GM12878 (cell line): ENCODE data around the gene LEF1. TPM values are rescaled to one million over a fixed set of nuclear protein-coding genes. Genes with fewer than 3 reads are reported as not detected.

ENCODE experiments used
- ATAC-seq: fragments of 200-7000 bp; cut with Tn5 transposase; 3 replicates; pipeline ENCODE4 v1.9.1; 2020; ENCODE audit warnings: mild to moderate bottlenecking, moderate library complexity
- BruUV-seq: library from RNA; stranded (reverse); fragments of 400-500 nt; replicated peaks from 2 replicates; lab custom pipeline; 2021; lab: Mats Ljungman, UMichigan
- CTCF ChIA-PET: fragments of 300-600 bp; sonication (Branson Sonifier 250); formaldehyde crosslinking; extraction: SDS; loops from one replicate; lab custom pipeline; 2021; ENCODE audit warnings: inconsistent platforms; lab: Yijun Ruan, JAX
- POLR2A ChIA-PET: fragments of 350-600 bp; formaldehyde crosslinking; extraction: SDS; loops from one replicate; lab custom pipeline; 2021; ENCODE audit warnings: inconsistent platforms; lab: Charles Lee
- RAD21 ChIA-PET: fragments of 300-600 bp; sonication (Branson Sonifier 250); formaldehyde crosslinking; loops from one replicate; lab custom pipeline; 2023; ENCODE audit warnings: antibody characterized with exemption; ENCODE audit not compliant: unreplicated experiment; lab: Charles Lee
- SMC1A ChIA-PET: fragments of 300-600 bp; sonication (Branson Sonifier 250); formaldehyde crosslinking; loops from one replicate; lab custom pipeline; 2023; ENCODE audit not compliant: unreplicated experiment, uncharacterized antibody; lab: Charles Lee
- DNase-seq: peaks from one replicate; pipeline ENCODE4 v3.0.0-alpha.2; 2011; ENCODE audit warnings: low read depth, low spot score
- FAIRE-seq: peaks from 3 replicates; lab custom pipeline; 2011; peaks lifted over from hg19 to GRCh38; lab: Jason Lieb, UNC
- H2AFZ ChIP-seq: 2 replicates; pipeline ENCODE4 v1.6.0; 2011; ENCODE audit warnings: low read depth, low read length, control low read depth; ENCODE audit not compliant: control insufficient read depth
- H3K27ac ChIP-seq: 2 replicates; pipeline ENCODE4 v1.5.1; 2011; ENCODE audit warnings: control low read depth; ENCODE audit not compliant: control insufficient read depth, insufficient read depth
- H3K27me3 ChIP-seq, 2 experiments: replicated peaks in 1 of 2; 2 replicates each; pipeline versions ENCODE4 v1.6.0 to v1.6.1; 2011; ENCODE audit warnings: low read length in 1 of 2; ENCODE audit not compliant: control insufficient read depth in 2 of 2, insufficient read depth in 2 of 2
- H3K36me3 ChIP-seq, 2 experiments: 2 replicates each; pipeline ENCODE4 v1.5.1; 2011; ENCODE audit warnings: low read length in 1 of 2; ENCODE audit not compliant: control insufficient read depth in 2 of 2, insufficient read depth in 2 of 2
- H3K4me1 ChIP-seq: 2 replicates; pipeline ENCODE4 v1.6.1; 2011; ENCODE audit warnings: mild to moderate bottlenecking, low read length, moderate library complexity, mixed read lengths; ENCODE audit not compliant: control insufficient read depth, insufficient read depth
- H3K4me2 ChIP-seq: 2 replicates; pipeline ENCODE4 v1.6.0; 2011; ENCODE audit warnings: control low read depth; ENCODE audit not compliant: control insufficient read depth, insufficient read depth
- H3K4me3 ChIP-seq: fragments of 200-600 bp; sonication (generic); 2 replicates; pipeline ENCODE4 v1.5.1; 2016
- H3K79me2 ChIP-seq: 2 replicates; pipeline ENCODE4 v1.6.0; 2011; ENCODE audit warnings: low read length; ENCODE audit not compliant: control insufficient read depth, insufficient read depth
- H3K9ac ChIP-seq: 2 replicates; pipeline ENCODE4 v1.8.0; 2011; ENCODE audit warnings: low read length, control low read depth, mixed read lengths; ENCODE audit not compliant: control insufficient read depth, insufficient read depth
- H3K9me3 ChIP-seq: replicated peaks from 3 replicates; pipeline ENCODE4 v1.5.1; 2011; ENCODE audit warnings: mild to moderate bottlenecking, low read length; ENCODE audit not compliant: control insufficient read depth, insufficient read depth
- H4K20me1 ChIP-seq: 2 replicates; pipeline ENCODE4 v1.6.0; 2011; ENCODE audit not compliant: control insufficient read depth, insufficient read depth
- ATF2 ChIP-seq: IDR thresholded peaks from 2 replicates; pipeline ENCODE4 v1.6.1; 2012; ENCODE audit warnings: low read length, inconsistent platforms
- BRCA1 ChIP-seq: IDR thresholded peaks from 2 replicates; pipeline ENCODE4 v1.6.1; 2011; ENCODE audit warnings: low read depth, low read length, improper control_type of control experiment
- CBX3 ChIP-seq: fragments of 200-600 bp; sonication (generic); IDR thresholded peaks from 2 replicates; pipeline ENCODE4 v1.6.1; 2016; ENCODE audit warnings: low read depth, borderline replicate concordance
- CHD4 ChIP-seq: fragments of 200-600 bp; sonication (generic); IDR thresholded peaks from 2 replicates; pipeline ENCODE4 v1.6.1; 2016; ENCODE audit warnings: mild to moderate bottlenecking
- FOS ChIP-seq: IDR thresholded peaks from 3 replicates; pipeline ENCODE4 v1.6.1; 2011; ENCODE audit warnings: borderline replicate concordance; ENCODE audit not compliant: insufficient read length; ENCODE audit errors: extremely low read depth
- IRF4 ChIP-seq: IDR thresholded peaks from 2 replicates; pipeline ENCODE4 v1.6.1; 2011; ENCODE audit warnings: low read depth, low read length
- KLF5 ChIP-seq: fragments of 450-650 bp; IDR thresholded peaks from 2 replicates; pipeline ENCODE4 v1.6.1; 2014; ENCODE audit warnings: mild to moderate bottlenecking; ENCODE audit not compliant: partially characterized antibody
- MLLT1 ChIP-seq: fragments of 450-650 bp; IDR thresholded peaks from 2 replicates; pipeline ENCODE4 v1.6.1; 2016; ENCODE audit warnings: mild to moderate bottlenecking
- NBN ChIP-seq: fragments of 450-650 bp; IDR thresholded peaks from 2 replicates; pipeline ENCODE4 v1.6.1; 2016
- NFYB ChIP-seq: IDR thresholded peaks from 2 replicates; pipeline ENCODE4 v1.6.1; 2011; ENCODE audit warnings: low read depth, mild to moderate bottlenecking, low read length, improper control_type of control experiment, moderate library complexity; ENCODE audit not compliant: insufficient read depth
- NR2C1 ChIP-seq: fragments of 450-650 bp; IDR thresholded peaks from 2 replicates; pipeline ENCODE4 v1.6.1; 2017; ENCODE audit warnings: antibody characterized with exemption, mild to moderate bottlenecking, moderate library complexity
- PKNOX1 ChIP-seq: fragments of 450-650 bp; IDR thresholded peaks from 2 replicates; pipeline ENCODE4 v1.6.1; 2016; ENCODE audit warnings: mild to moderate bottlenecking
- PML ChIP-seq: IDR thresholded peaks from 2 replicates; pipeline ENCODE4 v1.6.1; 2012; ENCODE audit warnings: low read length, inconsistent platforms
- RUNX3 ChIP-seq: IDR thresholded peaks from 2 replicates; pipeline ENCODE4 v1.6.1; 2012; ENCODE audit warnings: low read length, inconsistent platforms
- SREBF2 ChIP-seq: IDR thresholded peaks from 2 replicates; pipeline ENCODE4 v1.6.1; 2012; ENCODE audit warnings: mild to moderate bottlenecking, low read length
- STAT3 ChIP-seq: IDR thresholded peaks from 2 replicates; pipeline ENCODE4 v1.6.1; 2011; ENCODE audit warnings: low read depth, low read length, improper control_type of control experiment
- SUPT20H ChIP-seq: IDR thresholded peaks from 2 replicates; pipeline ENCODE4 v1.6.1; 2011; ENCODE audit warnings: low read depth, mild to moderate bottlenecking, low read length, moderate library complexity, borderline replicate concordance; ENCODE audit not compliant: control insufficient read depth
- TCF3 ChIP-seq: IDR thresholded peaks from 2 replicates; pipeline ENCODE4 v1.6.1; 2012; ENCODE audit warnings: low read depth, mild to moderate bottlenecking, low read length, borderline replicate concordance; ENCODE audit not compliant: insufficient read depth
- USF1 ChIP-seq: IDR thresholded peaks from 2 replicates; pipeline ENCODE4 v1.6.1; 2011; ENCODE audit warnings: borderline replicate concordance, low read depth, mild to moderate bottlenecking, moderate library complexity, mixed read lengths, low read length; ENCODE audit not compliant: insufficient read depth; ENCODE audit errors: extremely low read length
- YBX1 ChIP-seq: fragments of 450-650 bp; IDR thresholded peaks from 2 replicates; pipeline ENCODE4 v1.6.1; 2016; ENCODE audit warnings: antibody characterized with exemption
- ZZZ3 ChIP-seq: IDR thresholded peaks from 2 replicates; pipeline ENCODE4 v1.6.1; 2011; ENCODE audit warnings: low read depth; ENCODE audit not compliant: control insufficient read depth, insufficient read length
- WGBS: methylation state at CpG from one replicate; pipeline ENCODE4 v1.1.6; 2016; ENCODE audit warnings: low lambda C conversion rate; ENCODE audit not compliant: insufficient replicate concordance, insufficient coverage; ENCODE audit errors: missing lambda C conversion rate; 5-methylcytosine and 5-hydroxymethylcytosine counted together
- in situ Hi-C: fragments of 300-500 bp; cut with MboI; formaldehyde crosslinking; loops from 9 replicates; pipeline ENCODE4 v1.14.3; 2018; ENCODE audit warnings: mixed read lengths
- intact Hi-C: fragments of 100-400 bp; cut with micrococcal nuclease; formaldehyde crosslinking; loops from one replicate; pipeline ENCODE4 v1.14.2; 2022; ENCODE audit not compliant: unreplicated experiment
- polyA plus RNA-seq, 11 experiments: library from polyadenylated mRNA; depleted of rRNA in 4 of 11; unstranded in 6 of 11; stranded (reverse) in 5 of 11; fragments of >200 nt; fragmentation: Nextera tagmentation in 4 of 11; fragmentation: Illumina TruSeq in 1 of 11; extraction: Ambion mirVana in 4 of 11; extraction: Trizol in 1 of 11; gene quantifications; 1 replicate in 1 of 11; 2 replicates in 10 of 11; pipeline versions ENCODE4 v1.2.1 to v1.2.3, GENCODE V29; 2011 to 2016; ENCODE audit warnings: inconsistent platforms in 2 of 11, missing spikeins in 2 of 11, low read depth in 1 of 11
- total RNA-seq, 4 experiments: library from RNA; depleted of rRNA in 3 of 4; stranded (reverse); fragments of >200 nt in 3 of 4; fragmentation: Illumina TruSeq in 1 of 4; extraction: Trizol in 1 of 4; gene quantifications; 2 replicates each; pipeline versions ENCODE4 v1.2.1 to v1.2.3, GENCODE V29; 2013 to 2021

Gene LEF1
- total and polyA plus RNA-seq, 10 of the 15 experiments (the other 5 are each of a cell fraction or from before 2014, with no cell fraction given) = 10.2 to 38.1 (median 19.5) TPM

GRCh38 chr4:108118505-108118904, 50.2 kb downstream of the LEF1 start:
- Histone ChIP-seq H3K9me3 (no peaks in the 10 kb centered on the region), H3K27me3 (no peaks in the 10 kb centered on the region), H3K79me2 (no peaks in the 10 kb centered on the region), H3K9ac (no peak overlapping the region), H3K4me3 (no peak overlapping the region; the same call in 1 of the 2 replicates), H3K4me2 (peak overlapping the region; percentile 28), H3K27ac (peak overlapping the region; percentile 35; the same call in 1 of the 2 replicates), H3K36me3 (no peaks in the 10 kb centered on the region), H4K20me1 (no peaks in the 10 kb centered on the region), H3K4me1 (peaks cover 29% of the 10 kb centered on the region), H2AFZ (no peak overlapping the region)
- intact Hi-C loops (loop anchor here (5.0 kb wide), 1 partner anchor 49 kb away; the partner anchor contains the start of gene LEF1), in situ Hi-C loops (no loop called here)
- CTCF ChIA-PET = interaction anchor here (0.7 to 1.5 kb wide), 7 partner anchors 20 to 454 kb away, joined by 3 to 5 read pairs (median 3); no protein-coding TSS in a partner anchor
- SMC1A ChIA-PET = interaction anchor here (0.9 to 6.4 kb wide), 10 partner anchors 9 to 124 kb away, joined by 3 to 44 read pairs (median 4); no protein-coding TSS in a partner anchor
- DNase-seq (peak; percentile 66), FAIRE-seq (peak; percentile 78), ATAC-seq (peak; percentile 85)
- BruUV-seq = no TSS peak
- RAD21 ChIA-PET = interaction anchor here (0.6 to 2.3 kb wide), 10 partner anchors 10 to 56 kb away, joined by 3 to 11 read pairs (median 4); partner anchors contain the start of gene LEF1
- POLR2A ChIA-PET = interaction anchor here (0.5 to 1.5 kb wide), 3 partner anchors 10 to 399 kb away, joined by 3 to 7 read pairs (median 7); partner anchors contain the start of gene PAPSS1
- WGBS = 0% methylated on average over 3 of the region's 3 CpGs
- TF ChIP-seq KLF5 (no peak), PML (peak; percentile 74; the same call in 1 of the 2 replicates), NFYB (no peak), ZZZ3 (no peak), STAT3 (0 out of 2 replicates have a peak, but pooled peaks have one; percentile 68), SUPT20H (no peak), MLLT1 (peak; percentile 63; the same call in 1 of the 2 replicates), NBN (0 out of 2 replicates have a peak, but pooled peaks have one; percentile 64), YBX1 (no peak), FOS (no peak), PKNOX1 (peak; percentile 87), RUNX3 (peak; percentile 82), SREBF2 (no peak), NR2C1 (no peak), CBX3 (no peak), BRCA1 (no peak), CHD4 (no peak), ATF2 (peak; percentile 71), TCF3 (peak; percentile 80; the same call in 1 of the 2 replicates), IRF4 (peak; percentile 95), USF1 (no peak)
